Large intestine (tissue), 3 donors: ENCODE measurements around the gene CACNA1A. TPM values are rescaled to one million over a fixed set of nuclear protein-coding genes. Genes with fewer than 3 reads are reported as not detected.

ENCODE experiments used
- DNase-seq, 2 donors: peaks; one replicate each; pipeline versions ENCODE4 v3.0.0 to v3.0.0-alpha.2; 2013
- H3K27ac ChIP-seq: one replicate; pipeline ENCODE4 v1.5.1; 2013; ENCODE audit warnings: low read length
- H3K27me3 ChIP-seq: 2 replicates; pipeline ENCODE4 v1.6.1; 2013; ENCODE audit warnings: low read length; ENCODE audit not compliant: control insufficient read depth, insufficient read depth
- H3K36me3 ChIP-seq: 2 replicates; pipeline ENCODE4 v1.6.1; 2013; ENCODE audit warnings: low read length; ENCODE audit not compliant: control insufficient read depth, insufficient read depth
- H3K4me1 ChIP-seq: one replicate; pipeline ENCODE4 v1.6.1; 2013; ENCODE audit warnings: low read length; ENCODE audit not compliant: control insufficient read depth, insufficient read depth
- H3K4me3 ChIP-seq: one replicate; pipeline ENCODE4 v1.5.1; 2013; ENCODE audit warnings: low read length
- H3K9me3 ChIP-seq: one replicate; pipeline ENCODE4 v1.6.1; 2013; ENCODE audit warnings: mild to moderate bottlenecking, low read depth, low read length, moderate library complexity; ENCODE audit not compliant: control insufficient read depth
- WGBS: methylation state at CpG from one replicate; pipeline ENCODE4 v1.1.5; 2013; ENCODE audit warnings: low lambda C conversion rate; ENCODE audit not compliant: insufficient coverage; 5-methylcytosine and 5-hydroxymethylcytosine counted together
- polyA plus RNA-seq: library from polyadenylated mRNA; unstranded; fragments of 120-200 nt; gene quantifications from one replicate; pipeline ENCODE4 v1.2.1, GENCODE V29; 2013

Gene CACNA1A
- polyA plus RNA-seq, 1 donor: 14.8 TPM

GRCh38 chr19:13315495-13315894 lies 190.8 kb downstream of the CACNA1A start:
- WGBS: no CpG with 5 or more reads among the region's 4 CpGs

GRCh38 chr19:13314761-13315160 lies 191.5 kb downstream of the CACNA1A start:
- H3K4me1 ChIP-seq: no peaks in the 10 kb centered on the region
- H3K27ac ChIP-seq: no peak overlapping the region
- H3K27me3 ChIP-seq: no peaks in the 10 kb centered on the region
- WGBS: no CpG with 5 or more reads among the region's 3 CpGs
- no peaks in the 10 kb centered on the region for H3K36me3 ChIP-seq
- no peak overlapping the region for H3K4me3 ChIP-seq
- DNase-seq: no peak
- H3K9me3 ChIP-seq: no peaks in the 10 kb centered on the region

More at GRCh38 chr19:13315495-13315894, 190.8 kb downstream of the CACNA1A start:
- no peak for DNase-seq
- no peaks in the 10 kb centered on the region for H3K27me3 ChIP-seq
- H3K4me3 ChIP-seq: no peak overlapping the region
- no peaks in the 10 kb centered on the region for H3K4me1 ChIP-seq
- no peaks in the 10 kb centered on the region for H3K9me3 ChIP-seq
- no peak overlapping the region for H3K27ac ChIP-seq
- no peaks in the 10 kb centered on the region for H3K36me3 ChIP-seq

GRCh38 chr19:13313875-13314274 lies 192.4 kb downstream of the CACNA1A start:
- no peak for DNase-seq
- H3K27ac ChIP-seq: no peak overlapping the region
- no peaks in the 10 kb centered on the region for H3K4me1 ChIP-seq
- H3K4me3 ChIP-seq: no peak overlapping the region
- H3K36me3 ChIP-seq: no peaks in the 10 kb centered on the region
- 100% methylated on average over 1 of the region's 2 CpGs for WGBS
- no peaks in the 10 kb centered on the region for H3K9me3 ChIP-seq
- H3K27me3 ChIP-seq: no peaks in the 10 kb centered on the region

- H3K36me3 ChIP-seq: no peaks in the 10 kb centered on the region
- H3K4me3 ChIP-seq: no peak overlapping the region
- H3K9me3 ChIP-seq: no peaks in the 10 kb centered on the region
- no peak for DNase-seq
- H3K27ac ChIP-seq: no peak overlapping the region
- H3K4me1 ChIP-seq: no peaks in the 10 kb centered on the region
- no CpG with 5 or more reads among the region's 8 CpGs for WGBS
- H3K27me3 ChIP-seq: no peaks in the 10 kb centered on the region
These were observed 196.4 kb downstream of the CACNA1A start for GRCh38 chr19:13309864-13310263.

- Histone ChIP-seq H3K27me3 (peaks cover 12% of the 10 kb centered on the region), H3K4me3 (no peak overlapping the region), H3K9me3 (no peaks in the 10 kb centered on the region), H3K4me1 (no peaks in the 10 kb centered on the region), H3K36me3 (no peaks in the 10 kb centered on the region), H3K27ac (no peak overlapping the region)
- DNase-seq: no peak
- WGBS: no CpG with 5 or more reads among the region's 24 CpGs
These were observed 202.7 kb downstream of the CACNA1A start for GRCh38 chr19:13303381-13304129.

DNA sequence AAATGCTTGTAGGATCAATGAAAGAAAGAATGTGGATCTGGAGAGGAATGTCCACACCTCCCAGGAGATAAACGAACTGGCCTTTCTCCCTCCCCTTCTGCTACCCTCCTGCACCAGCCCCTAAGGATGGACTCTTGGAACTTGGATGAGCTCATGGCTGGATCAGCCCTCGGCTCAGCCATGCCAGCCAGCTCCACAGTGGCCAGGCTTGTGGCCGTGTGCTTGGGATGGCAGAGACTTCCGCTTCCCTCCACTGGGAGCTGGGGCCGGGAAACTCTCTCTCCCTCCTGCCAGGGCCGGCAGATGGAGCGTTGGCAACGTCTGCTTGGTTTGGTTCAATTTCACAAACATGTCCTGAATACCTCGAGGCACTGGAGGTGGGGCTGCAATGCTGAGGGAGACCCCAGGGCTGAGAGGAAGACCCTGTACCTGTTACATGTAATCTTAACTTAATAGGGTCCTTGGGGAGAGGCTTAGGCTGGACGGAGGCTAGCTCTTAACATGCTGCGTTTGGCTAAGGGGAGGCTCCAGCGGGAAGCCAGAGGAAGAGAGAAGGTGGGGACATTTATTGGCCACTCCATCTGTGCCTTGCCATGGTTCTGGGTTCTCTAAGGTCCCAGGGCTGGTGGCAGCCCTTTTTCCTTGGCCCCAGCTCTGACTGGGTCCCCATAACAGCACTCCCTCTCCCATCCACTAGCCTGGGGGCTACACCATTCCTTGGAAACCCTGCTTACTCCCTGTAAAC lies 203.6 kb downstream of the CACNA1A start:
- Histone ChIP-seq H3K36me3 (no peaks in the 10 kb centered on the region), H3K4me1 (no peaks in the 10 kb centered on the region), H3K27ac (no peak overlapping the region), H3K27me3 (peaks cover 12% of the 10 kb centered on the region), H3K9me3 (no peaks in the 10 kb centered on the region), H3K4me3 (no peak overlapping the region)
- no CpG with 5 or more reads among the region's 12 CpGs for WGBS
- DNase-seq: no peak

DNA sequence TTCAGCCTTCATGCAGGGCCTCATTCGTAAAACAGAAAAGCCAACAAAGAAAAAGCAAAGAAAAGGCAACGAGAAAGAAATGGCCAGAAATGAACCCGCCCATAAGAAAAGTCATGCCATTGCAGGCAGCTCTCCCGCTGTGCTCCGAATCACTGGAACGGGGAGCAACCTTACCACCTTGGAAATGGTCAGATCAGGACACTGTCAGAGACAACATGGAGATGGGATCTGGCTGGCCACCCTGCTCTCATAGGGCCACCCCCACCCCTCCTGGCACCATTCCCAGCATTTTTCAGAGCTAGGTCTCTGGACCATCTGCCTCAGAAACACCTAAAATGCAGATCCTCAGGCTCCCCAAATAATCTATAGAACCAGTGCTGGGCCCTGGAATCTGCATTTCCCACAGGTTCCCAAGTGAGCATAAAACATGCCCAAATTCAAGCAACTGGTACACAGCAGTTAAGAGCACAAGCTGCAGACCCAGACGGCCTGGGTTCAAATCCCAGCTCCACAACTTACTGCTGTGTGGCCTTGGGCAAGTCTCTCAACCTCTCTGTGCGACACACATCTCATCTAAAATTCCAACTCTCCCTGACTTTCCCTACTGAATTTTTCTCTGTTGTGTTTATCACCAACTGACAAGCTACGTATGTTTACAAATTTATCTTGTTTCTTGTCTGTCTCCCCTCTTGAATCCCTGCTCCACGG lies 204.5 kb downstream of the CACNA1A start:
- 67% methylated on average over 5 of the region's 10 CpGs for WGBS
- H3K4me1 ChIP-seq: no peaks in the 10 kb centered on the region
- DNase-seq: no peak
- H3K36me3 ChIP-seq: no peaks in the 10 kb centered on the region
- H3K4me3 ChIP-seq: no peak overlapping the region
- H3K9me3 ChIP-seq: no peaks in the 10 kb centered on the region
- H3K27ac ChIP-seq: no peak overlapping the region
- H3K27me3 ChIP-seq: peaks cover 18% of the 10 kb centered on the region

DNA sequence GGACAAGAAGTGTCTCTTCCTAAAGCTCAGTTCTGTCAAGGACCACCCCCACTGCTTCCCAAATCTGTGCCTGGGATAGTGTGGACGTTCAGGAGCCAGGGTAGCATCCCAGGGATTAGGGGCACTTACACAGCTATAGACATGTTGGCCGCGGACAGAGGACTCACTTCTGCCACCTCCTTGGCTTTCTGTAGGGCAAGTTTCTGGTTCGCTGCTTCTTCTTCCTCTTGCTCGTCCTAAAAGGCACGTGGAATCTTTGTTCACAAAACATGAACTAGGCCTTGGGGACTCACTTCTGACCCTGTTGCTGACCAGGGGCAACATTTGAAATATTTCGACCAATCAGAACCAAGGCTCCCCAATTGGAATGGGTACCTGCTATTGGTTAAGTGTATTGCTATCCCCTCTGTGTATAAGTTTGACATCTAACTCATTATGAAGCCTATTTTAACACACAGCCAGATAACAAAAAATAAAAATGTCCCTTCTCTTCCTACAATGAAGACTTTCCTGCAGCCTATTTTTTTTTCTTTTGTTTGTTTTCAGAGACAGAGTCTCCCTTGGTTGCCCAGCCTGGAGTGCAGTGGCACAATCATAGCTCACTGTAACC lies 205.8 kb downstream of the CACNA1A start:
- H3K36me3 ChIP-seq: no peaks in the 10 kb centered on the region
- H3K9me3 ChIP-seq: no peaks in the 10 kb centered on the region
- no CpG with 5 or more reads among the region's 7 CpGs for WGBS
- no peak overlapping the region for H3K27ac ChIP-seq
- no peak overlapping the region for H3K4me3 ChIP-seq
- DNase-seq: no peak
- peaks cover 18% of the 10 kb centered on the region for H3K27me3 ChIP-seq
- H3K4me1 ChIP-seq: no peaks in the 10 kb centered on the region

DNA sequence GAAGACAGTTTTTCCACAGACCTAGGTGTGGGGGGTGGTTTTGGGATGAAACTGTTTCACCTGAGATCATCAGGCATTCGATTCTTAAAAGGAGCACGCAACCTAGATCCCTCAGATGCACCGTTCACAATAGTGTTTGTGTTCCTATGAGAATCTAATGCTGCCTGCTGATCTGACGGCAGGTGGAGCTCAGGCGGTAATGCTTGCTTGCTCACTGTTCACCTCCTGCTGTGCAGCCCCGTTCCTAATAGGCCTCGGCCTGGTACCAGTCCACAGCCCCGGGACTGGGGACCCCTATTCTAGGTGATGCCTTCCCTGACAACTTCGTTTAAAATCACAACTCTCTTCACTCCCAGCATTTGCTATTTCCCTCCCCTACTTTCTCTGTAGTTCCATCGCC lies 206.4 kb downstream of the CACNA1A start:
- whole genome bisulfite sequencing: 60% methylated on average over 2 of the region's 10 CpGs
- Histone ChIP-seq H3K4me1 (no peaks in the 10 kb centered on the region), H3K36me3 (no peaks in the 10 kb centered on the region), H3K4me3 (no peak overlapping the region), H3K27ac (no peak overlapping the region), H3K9me3 (no peaks in the 10 kb centered on the region), H3K27me3 (peaks cover 18% of the 10 kb centered on the region)
- DNase-seq: no peak
